DMS 273 treated with DMSO at 0.1 percent for 48 hours (cell line): ENCODE results near the gene ARHGAP21.
A peak's percentile ranks its signal among the peaks of the same experiment; 100 is the strongest.
"Not testable (repeated sequence)": the region's sequence is repeated elsewhere in the genome, so short reads cannot be mapped to it uniquely, and the experiment has no call there.

Source experiments
- DNase-seq: peaks from one replicate; lab custom pipeline; 2025; lab: John Stamatoyannopoulos, UW

The ARHGAP21 gene

DNA sequence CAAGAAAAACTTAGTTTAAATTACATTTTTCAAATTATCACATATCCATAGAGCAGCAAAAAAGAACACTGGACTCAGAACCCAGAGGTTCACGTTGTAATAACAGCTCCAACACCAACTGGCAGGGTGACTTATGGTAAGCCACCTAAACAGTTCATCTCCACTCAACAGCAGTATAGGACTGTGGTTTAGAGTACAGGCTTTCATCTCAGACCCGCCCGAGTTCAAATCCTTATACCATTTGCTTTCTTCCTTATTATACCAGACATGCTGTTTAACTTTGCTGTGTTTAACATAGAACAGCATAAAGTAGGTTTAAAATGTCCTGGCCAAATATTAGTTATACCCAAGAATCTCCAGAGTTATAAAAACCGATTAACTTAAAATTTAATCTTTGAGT is 97.9 kb downstream of the ARHGAP21 start:
- DNase-seq, result no peak

DNA sequence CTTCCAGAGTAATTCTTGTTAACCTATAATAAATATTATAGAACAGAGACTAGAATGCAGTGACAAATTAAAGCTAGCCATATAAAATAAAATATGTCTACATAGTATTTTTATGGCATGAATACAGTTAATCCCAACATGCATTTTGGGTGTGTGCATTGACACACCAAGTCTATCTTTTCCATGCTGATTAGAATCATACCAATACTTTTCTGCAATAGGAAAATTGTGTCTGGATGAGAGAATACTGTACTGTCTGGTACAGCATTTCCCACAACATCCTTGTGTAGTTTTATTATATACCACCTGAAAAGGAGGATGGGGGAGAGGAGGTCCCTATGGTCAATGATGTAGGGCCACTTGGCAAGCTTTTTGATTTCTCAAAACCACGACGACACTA is 100.3 kb downstream of the ARHGAP21 start:
- DNase-seq, result no peak

DNA sequence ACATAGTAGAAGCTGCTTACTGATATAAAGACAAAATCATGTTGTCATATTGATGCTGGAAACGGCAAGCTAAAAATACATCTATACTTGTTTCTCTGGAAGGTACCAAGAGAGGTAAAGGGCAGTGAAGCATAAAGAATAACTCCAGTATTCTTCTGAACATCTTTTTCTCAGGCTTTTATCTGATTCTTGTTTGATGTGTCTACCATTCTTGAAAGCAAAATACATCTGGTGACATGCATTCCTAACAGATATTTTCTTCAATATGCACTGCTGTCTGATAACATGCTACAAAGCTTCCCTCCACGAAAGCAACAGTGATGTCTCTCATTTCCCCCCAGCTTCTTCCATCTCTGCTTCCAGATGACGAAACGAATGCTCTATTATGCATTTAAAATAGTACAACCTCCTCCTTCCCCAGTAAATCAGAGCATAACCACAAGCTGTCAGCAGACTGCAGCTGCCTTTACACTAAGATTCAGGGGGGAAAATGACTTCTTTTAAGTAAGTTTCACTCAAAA is 100.8 kb downstream of the ARHGAP21 start:
- DNase-seq, result no peak

DNA sequence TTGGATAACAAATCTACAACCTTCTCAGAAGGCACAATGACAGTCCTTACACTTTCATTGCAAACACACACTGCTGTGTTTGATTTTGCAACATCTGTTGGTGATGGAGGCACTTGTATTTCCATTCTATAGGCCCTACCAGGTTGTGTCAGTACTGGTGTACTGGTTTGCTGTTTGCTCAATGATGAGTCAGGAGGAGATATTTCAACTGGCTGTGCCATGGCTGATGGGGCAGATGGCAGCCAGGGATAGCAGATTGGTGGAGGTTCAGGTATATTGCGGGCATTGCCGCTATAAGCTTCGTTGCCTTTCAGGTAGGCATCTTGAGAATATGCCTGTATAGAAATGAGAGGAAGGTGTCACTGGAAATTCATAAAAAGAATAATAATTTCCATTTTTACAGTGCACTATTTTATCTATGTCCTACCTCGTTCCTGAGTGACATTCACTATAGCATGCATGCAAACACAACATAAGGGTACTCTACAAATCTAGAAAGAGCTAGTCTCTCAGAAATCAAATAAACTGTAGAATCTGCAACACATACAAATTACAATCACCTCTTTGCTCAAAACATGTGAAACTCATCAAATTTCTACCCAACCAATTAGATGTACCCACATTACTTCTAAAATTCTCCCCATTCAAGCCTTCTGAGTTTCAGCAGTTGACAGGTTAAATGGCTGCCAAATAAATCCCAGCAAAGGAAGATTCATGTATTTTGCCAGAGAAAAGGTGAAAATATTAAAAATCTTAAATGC is 102.5 kb downstream of the ARHGAP21 start:
- DNase-seq, result not testable (repeated sequence)

DNA sequence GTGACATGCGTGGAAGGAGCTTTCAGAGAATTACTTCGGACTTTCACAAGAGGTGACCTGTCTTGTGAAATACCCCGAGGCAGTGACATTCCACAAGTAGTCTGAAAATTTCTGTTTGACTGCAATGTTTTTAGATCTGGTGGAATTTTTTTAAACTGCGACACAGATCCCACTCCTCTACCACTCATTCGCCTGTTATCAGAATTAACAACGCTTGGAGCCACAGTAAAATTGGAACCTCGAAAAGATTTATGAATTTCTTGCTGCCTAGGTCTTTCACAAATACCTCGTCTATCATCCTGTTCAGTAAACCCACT is 103.7 kb downstream of the ARHGAP21 start:
- not testable (repeated sequence) for DNase-seq

DNA sequence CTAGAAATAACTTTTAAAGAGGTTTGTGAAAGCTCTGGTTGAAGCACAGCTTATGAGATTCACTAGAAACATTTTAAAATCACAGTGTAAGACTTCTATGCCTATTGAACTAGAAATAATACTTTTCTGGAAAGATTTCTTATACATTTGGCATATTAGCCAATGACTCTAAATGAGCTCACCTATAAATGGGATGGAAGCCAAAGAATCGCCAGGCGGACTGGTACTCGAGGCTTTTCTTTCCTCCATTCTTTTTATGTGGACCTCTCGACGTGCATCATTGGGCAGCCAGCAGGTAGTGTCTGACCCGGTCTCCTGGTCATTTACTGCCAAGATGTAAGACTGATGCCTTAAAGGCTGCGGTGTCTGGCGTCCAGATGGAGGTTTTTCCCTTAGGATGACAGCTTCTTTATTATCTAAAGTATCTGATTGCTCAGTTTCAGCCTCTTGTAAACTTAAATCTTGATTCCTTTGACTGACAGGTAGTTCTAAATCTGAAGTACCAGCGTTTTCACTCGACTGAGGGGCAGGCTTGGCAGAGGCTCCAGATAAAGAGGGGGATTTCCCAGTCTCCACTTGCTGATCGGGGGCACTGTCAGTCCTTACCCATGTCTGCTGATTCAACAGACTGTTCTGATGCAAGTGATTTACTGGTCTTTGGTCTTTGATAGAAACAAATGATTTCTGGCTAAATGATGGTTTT is 104.2 kb downstream of the ARHGAP21 start:
- not testable (repeated sequence) for DNase-seq

DNA sequence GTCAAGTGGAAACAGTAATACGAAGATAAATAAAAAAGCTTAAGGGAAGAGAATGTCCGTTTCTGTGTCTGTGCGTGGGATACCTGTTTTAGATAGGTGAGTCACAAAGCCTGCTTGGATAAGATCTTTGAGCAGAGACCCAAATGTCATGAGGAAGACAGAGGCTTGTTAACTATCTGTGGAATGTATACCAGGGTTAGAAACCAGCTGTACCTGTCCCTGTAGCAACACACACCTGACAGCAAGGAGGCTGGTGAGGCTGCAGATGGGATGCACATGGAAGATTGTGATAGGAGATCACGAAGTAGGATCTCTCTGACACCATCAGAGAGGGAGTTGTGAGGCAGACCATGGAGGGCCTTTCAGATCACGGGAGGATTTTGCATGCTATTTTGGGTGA is 105.3 kb downstream of the ARHGAP21 start:
- DNase-seq, result no peak

DNA sequence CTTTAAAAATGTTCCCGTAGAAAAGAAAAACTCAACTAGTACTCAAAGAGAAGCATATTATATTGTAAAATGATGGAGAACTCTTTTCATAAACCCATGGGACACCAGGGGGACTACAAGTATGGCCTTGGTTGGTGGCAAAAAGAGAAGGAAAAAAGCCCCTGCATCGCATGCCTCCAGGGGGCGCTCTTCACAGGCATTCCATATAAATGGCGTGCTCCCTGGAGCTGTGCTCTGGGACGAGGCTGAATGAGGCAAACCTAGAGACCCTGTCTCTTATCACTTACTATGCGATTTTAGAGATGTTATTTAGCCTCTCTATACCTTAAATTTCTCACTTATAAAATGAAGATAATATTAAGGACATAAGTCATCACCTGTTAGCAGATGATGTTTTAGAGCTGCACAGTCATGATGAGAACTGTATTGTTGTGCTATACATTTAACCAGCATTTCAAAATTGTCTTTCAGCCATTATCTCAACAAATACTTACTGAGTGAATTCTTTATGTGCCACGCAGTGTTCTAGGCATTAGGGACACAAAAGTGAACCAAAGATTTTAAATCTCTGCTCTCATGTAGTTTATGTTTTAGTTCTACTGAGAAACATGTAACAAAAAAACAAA is 105.8 kb downstream of the ARHGAP21 start:
- peak; percentile 0 for DNase-seq

DNA sequence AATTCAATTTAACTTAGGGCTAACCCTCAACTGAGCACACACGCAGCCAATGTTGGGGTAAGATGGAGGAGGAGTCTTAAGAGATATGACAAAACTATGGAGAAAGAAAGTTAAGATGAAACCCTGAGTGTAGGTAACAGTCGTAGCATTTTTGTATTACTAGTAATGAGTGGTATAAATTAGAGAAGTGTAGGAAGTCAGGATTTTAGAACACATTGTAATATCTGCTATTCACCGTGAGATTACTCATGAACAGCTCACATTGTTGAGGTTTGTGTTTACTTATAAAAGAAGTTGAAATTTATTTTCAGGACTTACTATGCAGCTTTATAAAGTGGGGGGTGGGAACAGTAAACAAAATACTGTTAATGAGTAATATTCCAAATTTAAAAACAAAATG is 107.2 kb downstream of the ARHGAP21 start:
- no peak for DNase-seq

DNA sequence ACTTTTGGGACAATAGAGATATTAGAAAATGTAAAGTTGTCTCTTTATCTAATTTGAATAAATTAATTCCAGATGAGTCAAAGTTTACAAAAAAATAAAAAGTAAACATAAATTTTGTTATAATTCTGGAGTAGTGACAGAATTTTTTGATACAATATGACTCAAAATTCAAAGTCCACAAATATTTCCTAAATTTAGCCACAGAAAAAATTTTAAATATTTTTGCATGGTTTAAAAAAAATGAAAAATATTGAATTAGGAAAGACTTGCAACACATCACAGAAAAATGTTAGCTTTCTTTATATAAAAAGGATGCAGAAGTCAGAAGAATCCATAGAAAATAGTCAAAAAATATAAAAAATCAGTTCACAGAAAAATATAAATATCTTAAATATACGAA is 117.7 kb downstream of the ARHGAP21 start:
- no peak for DNase-seq

DNA sequence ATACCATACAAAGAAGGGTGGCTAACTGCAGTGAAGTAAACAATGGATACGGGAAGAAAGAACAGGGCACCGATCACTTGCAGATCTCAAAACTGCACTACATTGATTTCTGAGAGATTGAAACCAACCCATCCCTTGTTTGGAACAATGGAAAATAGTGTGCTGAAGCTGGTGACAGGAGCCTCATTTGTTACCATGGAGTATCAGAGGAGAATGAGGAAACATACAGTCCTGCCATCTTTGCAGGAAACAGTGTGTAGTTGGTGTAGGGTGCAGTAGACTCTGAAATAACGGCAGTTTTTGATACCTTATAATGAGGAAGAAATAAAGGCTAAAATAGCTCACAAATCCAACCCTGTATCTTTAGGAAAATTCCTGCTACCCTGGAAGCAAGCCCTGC is 118.5 kb downstream of the ARHGAP21 start:
- DNase-seq, result no peak

DNA sequence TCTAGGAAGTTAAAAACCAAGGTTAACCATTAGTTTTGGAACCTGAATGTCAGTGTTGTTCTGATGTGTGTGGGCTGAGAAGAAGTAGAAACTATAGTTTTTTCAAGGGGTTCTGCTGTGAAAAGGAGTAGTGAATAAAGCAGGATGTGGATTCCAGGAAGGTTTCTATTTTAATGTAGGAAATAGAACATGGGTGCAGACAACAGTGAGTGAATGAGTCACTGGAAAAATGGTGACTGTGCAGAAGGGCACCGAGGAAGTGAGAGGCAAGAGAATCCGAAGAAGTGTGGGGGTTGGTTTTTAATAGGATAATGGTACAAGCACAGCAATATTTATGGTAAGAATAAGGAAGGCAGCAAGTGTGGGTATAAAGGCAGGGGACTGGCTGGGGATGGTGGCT is 120.4 kb downstream of the ARHGAP21 start:
- no peak for DNase-seq

DNA sequence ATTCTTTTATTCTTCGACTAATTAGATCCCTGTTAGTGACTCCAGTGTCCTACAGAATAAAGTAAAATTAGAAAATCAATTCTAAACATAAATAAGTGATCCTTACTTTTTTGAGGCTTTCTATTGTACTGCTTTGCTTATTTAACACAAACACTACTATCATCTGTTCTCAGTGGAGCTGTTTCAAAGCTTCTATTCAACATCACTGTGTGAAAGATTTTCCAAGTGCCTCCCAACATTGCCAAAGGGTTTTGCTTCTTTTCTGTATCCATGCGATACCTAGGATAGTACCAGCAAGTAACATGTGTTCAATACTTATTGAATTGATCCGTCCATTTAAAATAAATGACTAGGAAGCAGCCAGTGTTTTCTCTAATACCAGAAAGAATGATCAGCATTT is 125.7 kb downstream of the ARHGAP21 start:
- DNase-seq, result no peak

DNA sequence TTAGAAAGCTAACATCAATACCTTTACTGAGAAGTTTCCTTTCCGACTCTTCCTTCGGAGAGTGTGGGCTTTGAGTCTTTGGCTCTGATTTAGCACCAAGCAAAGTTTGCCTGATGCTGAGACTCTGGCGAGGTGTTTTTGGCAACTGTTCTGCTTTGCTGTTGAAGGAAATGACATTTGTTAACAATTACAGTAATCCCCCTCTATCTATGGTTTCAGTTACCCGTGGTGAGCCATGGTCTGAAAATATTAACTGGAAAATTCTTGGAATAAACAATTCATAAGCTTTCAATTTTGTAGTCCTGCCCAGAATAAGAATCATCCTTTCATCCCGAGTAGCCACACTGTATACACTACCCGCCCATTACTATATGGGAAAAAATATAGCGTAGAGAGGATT is 126.3 kb downstream of the ARHGAP21 start:
- DNase-seq, result no peak

DNA sequence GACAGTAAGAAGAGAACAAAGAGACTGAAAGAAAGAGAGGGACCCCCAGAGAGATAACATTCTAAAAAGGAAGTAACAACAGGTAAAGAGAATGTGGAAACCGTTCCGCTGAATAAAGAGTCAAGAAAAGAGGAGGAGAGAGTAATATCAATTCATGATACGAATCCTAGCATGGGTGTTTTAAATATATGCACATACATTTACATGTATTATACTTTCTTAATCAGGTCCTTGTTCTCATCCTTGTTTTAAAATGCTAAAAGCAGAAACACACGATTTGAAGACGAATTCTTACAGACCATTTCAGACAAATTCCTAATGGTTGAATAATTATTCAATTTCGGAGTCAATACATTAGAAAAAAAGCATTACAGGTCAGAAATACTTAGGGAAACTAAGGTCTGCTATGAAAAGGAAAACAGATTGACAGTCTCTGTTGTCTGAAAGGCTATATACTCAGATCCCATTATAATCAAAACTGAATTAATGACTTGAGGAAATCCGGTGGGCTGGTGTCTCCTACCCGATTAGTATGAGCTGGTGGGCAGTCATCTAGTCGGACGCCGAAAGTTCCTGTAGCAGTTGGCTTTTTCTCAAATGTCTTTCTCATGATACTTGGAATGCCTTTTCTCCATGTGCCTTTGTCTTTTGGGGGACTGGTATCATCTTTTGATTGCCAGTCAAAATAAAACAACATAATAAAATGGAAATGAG is 127.3 kb downstream of the ARHGAP21 start:
- no peak for DNase-seq

DNA sequence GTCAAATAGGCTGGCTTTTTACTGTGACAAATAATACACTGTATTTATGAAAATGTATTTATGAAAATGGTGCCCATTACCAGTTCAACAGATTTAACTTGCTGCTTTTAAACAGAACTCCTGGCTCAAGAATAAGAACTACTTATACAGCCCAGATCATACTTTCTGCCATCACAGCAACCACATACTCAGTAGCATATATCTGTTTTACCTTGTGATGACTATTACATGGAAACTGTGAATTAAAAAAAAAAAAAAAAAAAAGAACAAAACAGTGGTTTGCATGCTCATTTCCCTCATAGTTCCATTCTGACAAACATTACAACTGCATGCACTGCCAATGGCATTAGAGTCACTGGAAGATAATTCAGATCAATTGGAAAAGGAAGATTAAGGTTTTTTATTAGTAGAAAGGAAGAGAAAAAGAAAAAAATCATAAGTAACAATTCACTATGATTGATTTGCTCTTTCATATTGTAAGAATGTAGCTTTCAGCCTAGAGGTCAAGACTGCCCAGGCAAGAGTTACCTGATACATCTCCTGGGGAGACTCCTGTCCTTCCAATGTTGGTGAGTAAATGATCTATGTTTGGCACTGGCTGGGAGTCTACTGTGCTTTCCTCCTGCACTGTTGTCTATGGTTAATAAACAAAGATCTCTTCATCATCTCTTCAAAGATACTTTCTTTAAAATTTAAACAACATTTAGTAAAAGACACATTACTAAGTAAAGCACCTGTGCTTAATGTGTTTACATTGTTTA is 132.8 kb downstream of the ARHGAP21 start:
- no peak for DNase-seq

DNA sequence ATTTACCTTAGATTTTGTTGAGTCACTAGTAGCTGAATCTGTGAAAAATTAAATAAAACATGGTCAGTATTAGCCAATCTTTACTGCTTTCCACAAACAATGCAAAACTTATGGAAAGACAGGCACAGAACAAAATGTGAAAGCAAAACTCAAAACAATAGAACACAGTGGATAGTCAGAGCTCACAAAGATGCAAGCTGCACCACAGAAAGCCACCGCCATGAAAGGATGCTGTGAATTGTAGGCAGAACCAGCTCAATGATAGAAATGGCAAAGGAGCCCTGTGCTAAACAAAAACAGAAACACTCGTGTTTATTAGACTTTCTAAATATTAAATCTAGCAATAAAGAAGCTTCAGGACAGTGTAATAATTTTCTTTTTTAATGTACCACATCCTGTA is 134.4 kb downstream of the ARHGAP21 start:
- DNase-seq, result no peak

DNA sequence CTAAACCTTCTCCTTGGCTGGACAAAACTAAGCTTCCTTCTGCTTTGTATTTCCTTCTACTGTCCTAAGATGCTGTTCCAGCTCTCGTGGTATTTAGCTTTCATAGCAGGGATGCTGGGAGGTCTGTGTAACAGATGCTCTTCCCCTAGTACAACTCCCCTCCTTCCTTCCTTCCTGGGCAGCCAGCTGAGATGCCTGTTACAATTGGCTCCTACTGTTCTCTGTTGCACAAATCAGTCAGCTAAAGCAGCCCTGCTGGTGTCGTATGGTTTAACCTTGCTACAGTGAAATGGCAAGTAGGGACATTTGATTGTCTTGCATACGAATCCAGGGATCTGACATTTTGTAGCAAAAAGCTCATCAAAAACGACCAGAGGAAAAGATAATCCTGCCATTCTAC is 143.8 kb downstream of the ARHGAP21 start:
- no peak for DNase-seq

DNA sequence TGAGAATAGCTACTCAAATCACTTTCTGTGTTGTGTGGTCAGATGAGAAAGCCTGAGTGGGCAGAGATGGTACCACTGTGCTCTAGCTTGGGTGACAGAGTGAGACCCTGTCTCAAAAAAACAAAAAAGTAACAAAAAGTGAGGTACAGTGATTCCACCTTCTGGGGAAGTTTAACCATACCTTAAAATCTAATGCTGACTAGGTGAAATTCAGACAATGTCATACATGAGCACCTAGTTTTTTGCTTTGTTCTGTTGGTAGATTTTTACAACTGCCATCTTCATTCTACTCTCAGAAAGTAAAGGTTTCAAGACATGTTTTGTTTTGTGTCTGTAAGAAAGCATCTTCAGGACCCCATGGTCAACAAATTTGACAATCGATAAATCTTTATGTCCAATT is 144.2 kb downstream of the ARHGAP21 start:
- DNase-seq, result no peak

DNA sequence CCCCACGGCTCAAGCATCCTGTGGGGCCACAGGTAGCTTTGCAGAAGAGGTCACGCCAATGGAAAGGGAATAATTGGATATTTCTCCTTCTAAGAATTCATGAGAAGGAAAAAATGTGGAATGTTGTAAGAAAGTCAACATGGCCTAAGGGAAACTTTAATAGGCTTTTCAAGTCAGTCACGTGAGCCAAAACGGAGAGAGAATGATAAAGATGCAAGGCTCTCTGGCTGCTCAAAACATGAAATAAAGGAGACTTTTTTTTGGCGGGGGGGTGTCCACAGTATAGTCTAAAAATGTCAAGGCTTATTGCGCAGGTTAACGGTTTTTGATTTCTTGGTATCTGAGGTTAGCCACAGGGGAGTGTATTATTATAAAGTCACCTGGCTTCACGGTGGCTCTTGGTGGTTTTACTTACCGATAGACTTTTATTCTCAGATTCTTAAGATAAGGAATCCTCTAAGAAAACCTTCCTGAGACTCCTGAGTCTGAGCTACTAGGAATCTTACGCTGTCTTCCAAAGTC is 148.1 kb downstream of the ARHGAP21 start:
- no peak for DNase-seq

DNA sequence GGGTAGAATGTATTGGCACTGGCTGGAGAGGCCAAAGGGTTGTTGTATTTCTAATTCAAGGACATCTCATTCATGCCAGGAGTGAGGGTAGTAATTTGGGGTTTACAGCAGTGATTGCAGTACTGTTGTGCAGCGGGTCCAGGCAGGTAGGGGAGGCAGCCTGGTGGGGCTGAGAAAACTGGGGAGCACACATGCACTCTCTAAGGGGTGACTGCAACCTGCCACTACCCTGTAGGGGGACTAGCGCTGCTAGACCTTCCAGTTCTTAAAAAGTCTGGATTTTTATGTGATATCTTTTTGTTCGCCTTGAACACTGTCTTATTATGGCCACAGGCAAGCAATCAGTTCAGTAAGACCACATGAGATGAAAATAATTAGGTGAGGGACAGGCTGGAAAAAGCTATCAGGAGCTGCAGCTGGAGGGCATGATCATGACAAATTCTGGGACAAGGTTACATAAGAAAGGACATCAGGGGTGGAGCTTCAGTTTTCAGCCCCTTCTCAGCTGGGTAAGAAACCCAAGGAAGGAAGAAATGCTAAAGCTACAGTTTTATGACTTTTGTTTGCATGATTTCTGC is 149.0 kb downstream of the ARHGAP21 start:
- DNase-seq, result no peak
